GM21619 (cell line): ENCODE measurements around the gene MEGF11.
"Not testable (repeated sequence)": the region's sequence is repeated elsewhere in the genome, so short reads cannot be mapped to it uniquely, and the experiment has no call there.

Experiments
- ATAC-seq: cut with Tn5 transposase; IDR thresholded peaks from one replicate; pipeline ENCODE4 v1.9.1; 2021; ENCODE audit not compliant: unreplicated experiment

MEGF11 gene

GRCh38 chr15:65870889-65871533 is 382.5 kb downstream of the MEGF11 start:
- ATAC-seq: no peak

- ATAC-seq: no peak
Measured at GRCh38 chr15:65869954-65870871, 383.3 kb downstream of the MEGF11 start.

DNA sequence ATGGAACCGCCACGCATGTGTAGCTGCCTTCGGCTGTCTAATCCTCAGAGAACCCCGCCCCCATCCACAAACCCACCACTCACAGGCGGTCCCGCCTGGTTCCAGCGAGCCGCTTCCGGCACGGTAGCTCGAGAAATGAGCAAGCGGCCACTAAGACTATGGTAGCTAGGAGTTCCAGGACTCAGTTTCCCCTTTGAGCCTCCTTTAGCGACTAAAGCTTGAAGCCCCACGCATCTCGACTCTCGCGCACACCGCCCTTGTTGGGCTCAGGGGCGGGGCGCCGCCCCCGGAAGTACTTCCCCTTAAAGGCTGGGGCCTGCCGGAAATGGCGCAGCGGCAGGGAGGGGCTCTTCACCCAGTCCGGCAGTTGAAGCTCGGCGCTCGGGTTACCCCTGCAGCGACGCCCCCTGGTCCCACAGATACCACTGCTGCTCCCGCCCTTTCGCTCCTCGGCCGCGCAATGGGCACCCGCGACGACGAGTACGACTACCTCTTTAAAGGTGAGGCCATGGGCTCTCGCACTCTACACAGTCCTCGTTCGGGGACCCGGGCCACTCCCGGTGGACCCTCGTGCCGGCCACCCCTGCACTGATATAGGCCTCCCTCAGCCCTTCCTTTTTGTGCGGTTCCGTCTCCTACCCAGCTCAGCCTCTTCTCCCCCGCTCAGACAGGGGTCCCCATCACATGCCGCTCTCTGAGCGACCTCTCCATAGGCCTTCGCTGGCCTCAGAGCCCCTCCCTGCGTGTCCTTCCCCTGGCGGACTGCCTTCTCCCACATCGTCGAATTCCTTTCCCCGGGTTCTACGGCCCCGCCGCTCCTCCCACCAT is 384.2 kb downstream of the MEGF11 start, which contains the start of gene RAB11A:
TSS of gene RAB11A (plus strand) at position 366 of the 828 bp plus-strand sequence. CDS start at position 461, 95 bp downstream.
- peak; percentile 87 for ATAC-seq

DNA sequence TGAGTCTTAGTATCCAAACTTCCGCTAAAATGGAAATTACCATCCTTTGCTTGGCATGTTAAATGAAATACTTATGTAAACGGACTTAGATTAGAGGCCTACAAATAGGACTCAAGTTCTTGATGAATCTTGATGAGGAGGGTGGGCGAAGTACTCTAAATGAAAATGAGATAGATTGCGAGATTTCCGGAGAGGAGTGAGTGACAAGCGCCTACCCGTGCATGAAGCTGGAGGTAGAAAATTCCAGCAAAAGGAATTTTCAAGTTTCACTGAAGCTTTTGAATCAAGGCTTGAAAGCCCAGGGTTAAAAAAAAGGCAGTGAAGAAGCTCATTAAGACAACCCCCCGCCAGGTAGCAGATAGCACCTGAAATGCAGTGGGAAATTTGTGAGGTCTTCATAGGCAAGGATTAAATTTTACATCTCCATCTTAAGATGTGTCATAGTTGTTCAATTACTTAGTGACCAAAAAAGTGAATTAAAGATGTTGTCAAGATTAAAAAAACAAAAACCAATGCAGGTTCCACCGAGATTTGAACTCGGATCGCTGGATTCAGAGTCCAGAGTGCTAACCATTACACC is 384.9 kb downstream of the MEGF11 start:
- ATAC-seq: no peak

- not testable (repeated sequence) for ATAC-seq
Measured at GRCh38 chr15:65867933-65868332, 385.6 kb downstream of the MEGF11 start.

GRCh38 chr15:65867244-65867643 is 386.3 kb downstream of the MEGF11 start:
- ATAC-seq: no peak

DNA sequence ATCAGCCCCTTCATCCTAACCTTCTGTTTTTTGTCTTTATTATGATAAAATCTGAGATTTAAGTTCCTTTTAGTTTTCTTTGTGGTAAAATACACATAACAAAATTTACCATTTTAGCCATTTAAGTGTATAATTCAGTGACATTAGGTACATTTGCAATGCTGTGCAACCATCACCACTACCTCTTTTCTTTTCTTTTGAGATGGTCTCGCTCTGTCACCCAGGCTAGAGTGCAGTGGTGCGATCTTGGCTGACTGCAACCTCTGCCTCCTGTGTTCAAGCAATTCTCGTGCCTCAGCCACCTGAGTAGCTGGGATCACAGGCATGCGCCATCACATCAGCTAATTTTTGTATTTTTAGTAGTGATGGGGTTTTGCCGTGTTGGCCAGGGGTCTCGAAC is 390.4 kb downstream of the MEGF11 start:
- ATAC-seq: no peak

- peak; percentile 58 for ATAC-seq
Measured at GRCh38 chr15:65862682-65863081, 390.9 kb downstream of the MEGF11 start.

- no peak for ATAC-seq
Measured at GRCh38 chr15:65857718-65858402, 395.7 kb downstream of the MEGF11 start.

GRCh38 chr15:65856821-65857455 is 396.6 kb downstream of the MEGF11 start:
- no peak for ATAC-seq

GRCh38 chr15:65851981-65852380 is 401.6 kb downstream of the MEGF11 start:
- no peak for ATAC-seq

DNA sequence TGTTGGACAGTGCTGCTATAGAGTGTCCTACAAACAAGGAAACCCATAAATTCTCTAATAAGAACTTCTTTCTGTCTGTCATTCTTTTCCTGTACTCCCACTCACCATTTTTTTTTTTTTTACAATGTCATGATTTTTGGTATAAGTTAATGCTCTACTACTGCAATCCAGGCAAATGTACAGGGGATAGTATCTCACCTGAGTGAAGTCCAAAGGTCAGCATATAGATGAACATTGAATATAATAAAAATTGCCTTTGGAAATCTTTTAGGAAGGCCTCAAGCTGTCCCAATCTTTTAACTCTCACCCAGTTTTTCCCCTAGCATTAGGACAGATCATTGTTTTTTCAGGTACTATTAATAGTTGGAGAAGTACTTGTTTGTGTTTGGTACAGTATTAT is 405.6 kb downstream of the MEGF11 start:
- no peak for ATAC-seq

DNA sequence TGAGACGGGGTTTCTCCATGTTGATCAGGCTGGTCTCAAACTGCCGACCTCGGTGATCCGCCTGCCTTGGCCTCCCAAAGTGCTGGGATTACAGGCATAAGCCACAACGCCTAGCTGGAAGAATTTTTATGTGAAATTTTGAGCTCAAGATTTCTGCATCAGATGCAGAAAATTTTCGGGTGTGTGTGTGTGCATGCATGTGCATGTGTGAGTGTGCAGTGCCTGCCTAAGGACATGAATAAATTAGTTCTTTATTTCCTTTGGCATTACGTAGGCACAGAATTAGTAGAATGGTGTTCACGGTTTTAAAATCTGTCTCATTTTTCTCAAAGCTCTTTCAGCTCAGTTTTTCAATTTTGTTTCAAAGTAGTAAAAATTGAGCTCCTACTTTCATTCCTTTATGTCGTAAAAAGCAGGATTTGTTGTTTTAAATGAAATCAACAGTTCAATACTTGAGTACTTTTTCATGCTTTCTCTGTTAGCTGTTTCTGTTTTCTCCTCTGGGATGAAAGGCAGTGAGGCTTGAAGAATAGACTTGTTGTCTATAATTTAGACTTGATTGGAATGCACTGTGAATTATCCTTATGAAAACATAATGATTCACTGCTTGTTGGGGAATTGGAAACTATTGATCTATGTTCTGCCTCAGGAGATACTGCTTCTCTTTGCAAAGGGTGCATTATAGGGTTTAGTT is 407.6 kb downstream of the MEGF11 start:
- no peak for ATAC-seq
